Measurements from ENCODE around the gene CTXND1.

- TF ChIP-seq CTCF (conservative IDR thresholded peaks at IDR 0.05; ENCODE audit: low read length) (no peak), EZH2phosphoT487 (IDR thresholded peaks at IDR 0.05; ENCODE audit: borderline replicate concordance, low read depth, low read length) (no peak)
Observed at GRCh38 chr15:80163217-80163616, 88.8 kb downstream of the CTXND1 start.

Measured in OCI-LY7 (cell line).